ENCODE measurements around the gene MEX3D.
"Not testable (repeated sequence)": the region's sequence is repeated elsewhere in the genome, so short reads cannot be mapped to it uniquely, and the experiment has no call there.

DNA sequence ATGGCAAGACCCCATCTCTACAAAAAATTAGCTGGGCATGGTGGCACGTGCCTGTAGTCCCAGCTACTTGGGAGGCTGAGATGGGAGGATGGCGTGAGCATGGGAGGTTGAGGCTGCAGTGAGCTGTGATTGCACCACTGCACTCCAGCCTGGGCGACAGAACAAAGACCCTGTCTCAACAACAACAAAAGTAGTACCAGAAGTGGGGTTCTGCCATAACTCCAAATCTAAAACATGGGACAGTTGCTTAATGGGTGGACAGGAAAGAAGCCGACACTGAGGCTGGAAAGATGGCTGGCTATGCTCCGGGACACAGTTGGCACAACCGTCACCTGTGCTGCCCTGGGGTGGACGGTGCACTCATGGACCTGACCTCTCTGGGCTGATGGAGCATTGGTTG is 32.4 kb downstream of the MEX3D start:
- TF ChIP-seq, protein P1, sequence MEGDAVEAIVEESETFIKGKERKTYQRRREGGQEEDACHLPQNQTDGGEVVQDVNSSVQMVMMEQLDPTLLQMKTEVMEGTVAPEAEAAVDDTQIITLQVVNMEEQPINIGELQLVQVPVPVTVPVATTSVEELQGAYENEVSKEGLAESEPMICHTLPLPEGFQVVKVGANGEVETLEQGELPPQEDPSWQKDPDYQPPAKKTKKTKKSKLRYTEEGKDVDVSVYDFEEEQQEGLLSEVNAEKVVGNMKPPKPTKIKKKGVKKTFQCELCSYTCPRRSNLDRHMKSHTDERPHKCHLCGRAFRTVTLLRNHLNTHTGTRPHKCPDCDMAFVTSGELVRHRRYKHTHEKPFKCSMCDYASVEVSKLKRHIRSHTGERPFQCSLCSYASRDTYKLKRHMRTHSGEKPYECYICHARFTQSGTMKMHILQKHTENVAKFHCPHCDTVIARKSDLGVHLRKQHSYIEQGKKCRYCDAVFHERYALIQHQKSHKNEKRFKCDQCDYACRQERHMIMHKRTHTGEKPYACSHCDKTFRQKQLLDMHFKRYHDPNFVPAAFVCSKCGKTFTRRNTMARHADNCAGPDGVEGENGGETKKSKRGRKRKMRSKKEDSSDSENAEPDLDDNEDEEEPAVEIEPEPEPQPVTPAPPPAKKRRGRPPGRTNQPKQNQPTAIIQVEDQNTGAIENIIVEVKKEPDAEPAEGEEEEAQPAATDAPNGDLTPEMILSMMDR (IDR thresholded peaks at IDR 0.05 in 4 of 5, conservative IDR thresholded peaks at IDR 0.05 in 1 of 5), result not testable (repeated sequence)
- TF ChIP-seq POLR2A (IDR thresholded peaks at IDR 0.05), result not testable (repeated sequence)
